GM23338 (cell line): ENCODE results near the gene SLC13A3. TPM values are rescaled to one million over a fixed set of nuclear protein-coding genes. Genes with fewer than 3 reads are reported as not detected.

Source experiments
- ATAC-seq: fragments of 200-7000 bp; cut with Tn5 transposase; 3 replicates; pipeline ENCODE4 v1.9.1; 2020
- DNase-seq: peaks from one replicate; pipeline ENCODE4 v3.0.0-alpha.2; 2015; ENCODE audit warnings: low spot score
- H2AFZ ChIP-seq: fragments of 200-600 bp; sonication (generic); 2 replicates; pipeline ENCODE4 v1.8.0; 2016; ENCODE audit warnings: antibody characterized with exemption, mild to moderate bottlenecking, moderate library complexity
- H3F3A ChIP-seq: fragments of 200-600 bp; sonication (generic); replicated peaks from 2 replicates; pipeline ENCODE4 v1.8.0; 2017; ENCODE audit warnings: antibody characterized with exemption, mixed run types, low read depth
- H3K27ac ChIP-seq: fragments of 200-600 bp; sonication (generic); 2 replicates; pipeline ENCODE4 v1.6.1; 2016; ENCODE audit warnings: low read depth
- H3K27me3 ChIP-seq: fragments of 200-600 bp; sonication (generic); 2 replicates; pipeline ENCODE4 v1.8.0; 2016; ENCODE audit warnings: mild to moderate bottlenecking, mixed run types, moderate library complexity; ENCODE audit not compliant: insufficient read depth
- H3K36me3 ChIP-seq: fragments of 200-600 bp; sonication (generic); 2 replicates; pipeline ENCODE4 v1.8.0; 2016; ENCODE audit warnings: mild to moderate bottlenecking; ENCODE audit not compliant: insufficient read depth
- H3K4me1 ChIP-seq: fragments of 200-600 bp; sonication (generic); 2 replicates; pipeline ENCODE4 v1.8.0; 2016; ENCODE audit warnings: mild to moderate bottlenecking, moderate library complexity; ENCODE audit not compliant: insufficient read depth
- H3K4me2 ChIP-seq: fragments of 200-600 bp; sonication (generic); 2 replicates; pipeline ENCODE4 v1.7.1; 2017; ENCODE audit warnings: mixed run types
- H3K4me3 ChIP-seq: fragments of 200-600 bp; sonication (generic); 2 replicates; pipeline ENCODE4 v1.6.1; 2016; ENCODE audit warnings: mixed run types
- H3K79me2 ChIP-seq: fragments of 200-600 bp; sonication (generic); replicated peaks from 2 replicates; pipeline ENCODE4 v1.8.0; 2017; ENCODE audit warnings: mild to moderate bottlenecking; ENCODE audit not compliant: insufficient read depth
- H3K9me2 ChIP-seq: fragments of 200-600 bp; sonication (generic); 2 replicates; pipeline ENCODE4 v1.8.0; 2017; ENCODE audit not compliant: insufficient read depth
- H4K20me1 ChIP-seq: fragments of 200-600 bp; sonication (generic); replicated peaks from 2 replicates; pipeline ENCODE4 v1.8.0; 2017; ENCODE audit warnings: mild to moderate bottlenecking; ENCODE audit not compliant: insufficient read depth
- H3K27ac Mint-ChIP-seq: 2 replicates; pipeline ENCODE4 v1.8.0; 2020; ENCODE audit warnings: inconsistent platforms, mild to moderate bottlenecking, moderate library complexity, mixed read lengths
- H3K27me3 Mint-ChIP-seq: 3 replicates; pipeline ENCODE4 v1.8.0; 2022; ENCODE audit warnings: low read depth, mild to moderate bottlenecking, moderate library complexity, mixed read lengths, inconsistent platforms; ENCODE audit not compliant: insufficient read depth, poor library complexity
- H3K36me3 Mint-ChIP-seq: 3 replicates; pipeline ENCODE4 v1.8.0; 2021; ENCODE audit warnings: low read depth, mild to moderate bottlenecking, inconsistent platforms, moderate library complexity, mixed read lengths
- H3K4me1 Mint-ChIP-seq: 3 replicates; pipeline ENCODE4 v1.8.0; 2020; ENCODE audit warnings: mild to moderate bottlenecking, inconsistent platforms, mixed read lengths
- H3K4me3 Mint-ChIP-seq: 3 replicates; pipeline ENCODE4 v1.8.0; 2021; ENCODE audit warnings: moderate library complexity, mild to moderate bottlenecking, inconsistent platforms, mixed read lengths
- H3K9me3 Mint-ChIP-seq: 3 replicates; pipeline ENCODE4 v1.8.0; 2020; ENCODE audit warnings: moderate library complexity, mild to moderate bottlenecking, inconsistent platforms, mixed read lengths
- CTCF ChIP-seq, 2 experiments: fragments of 200-600 bp in 1 of 2; sonication (generic) in 1 of 2; conservative IDR thresholded peaks; 2 replicates each; pipeline versions ENCODE4 v1.5.1 to v1.6.1; 2016 to 2017; ENCODE audit warnings: antibody characterized with exemption in 2 of 2, low read depth in 2 of 2, mild to moderate bottlenecking in 2 of 2, moderate library complexity in 1 of 2
- ETS1 ChIP-seq: IDR thresholded peaks from 2 replicates; pipeline ENCODE4 v1.6.1; 2016; ENCODE audit warnings: antibody characterized with exemption
- EZH2 ChIP-seq: fragments of 200-600 bp; sonication (generic); IDR thresholded peaks from one replicate; pipeline ENCODE4 v1.8.0; 2017; ENCODE audit warnings: antibody characterized with exemption, mild to moderate bottlenecking, low read depth; ENCODE audit not compliant: unreplicated experiment
- EZH2phosphoT487 ChIP-seq: fragments of 200-600 bp; sonication (generic); IDR thresholded peaks from one replicate; pipeline ENCODE4 v1.8.1; 2018; ENCODE audit warnings: antibody characterized with exemption; ENCODE audit not compliant: unreplicated experiment
- STAT1 ChIP-seq: IDR thresholded peaks from one replicate; pipeline ENCODE4 v1.6.1; 2016; ENCODE audit warnings: antibody characterized with exemption; ENCODE audit not compliant: unreplicated experiment
- ZNF331 ChIP-seq: fragments of 250-450 bp; sonication (Bioruptor Pico); IDR thresholded peaks from 2 replicates; pipeline ENCODE4 v1.5.0; 2020; ENCODE audit warnings: low read depth, mild to moderate bottlenecking, moderate library complexity
- polyA plus RNA-seq: library from polyadenylated mRNA; unstranded; fragments of >200 nt; fragmentation: Nextera tagmentation; extraction: Ambion mirVana; gene quantifications from 2 replicates; pipeline ENCODE4 v1.2.1, GENCODE V29; 2016
- total RNA-seq: library from RNA; depleted of rRNA; stranded (reverse); fragments of >200 nt; shearing (Covaris generic); gene quantifications from 2 replicates; pipeline ENCODE4 v1.2.3, GENCODE V29; 2014

The SLC13A3 gene
- total and polyA plus RNA-seq, 2 experiments from 2014 or later: 8.6 to 9.1 TPM

GRCh38 chr20:46673394-46674252 is 22.4 kb upstream of the SLC13A3 start:
- no peak overlapping the region for H3K27ac ChIP-seq
- DNase-seq: no peak
- no peak overlapping the region for H2AFZ ChIP-seq
- no peak overlapping the region; the same call in 2 of the 3 replicates for H3K4me3 Mint-ChIP-seq
- no peaks in the 10 kb centered on the region for H3K9me2 ChIP-seq
- peaks cover 23% of the 10 kb centered on the region for H3K4me1 Mint-ChIP-seq
- no peak overlapping the region for H3K4me3 ChIP-seq
- no peaks in the 10 kb centered on the region for H3F3A ChIP-seq
- no peaks in the 10 kb centered on the region; the same call in 1 of the 2 replicates for H3K79me2 ChIP-seq
- no peak overlapping the region for H3K27ac Mint-ChIP-seq
- H3K9me3 Mint-ChIP-seq: peaks cover 17% of the 10 kb centered on the region
- 0 out of 2 replicates have a peak, but pooled peaks cover 3% of the 10 kb centered on the region for H4K20me1 ChIP-seq
- H3K36me3 Mint-ChIP-seq: peaks cover 42% of the 10 kb centered on the region
- no peak for TF ChIP-seq EZH2
- H3K36me3 ChIP-seq: no peaks in the 10 kb centered on the region
- ATAC-seq: no peak
- H3K27me3 Mint-ChIP-seq: peaks cover 6% of the 10 kb centered on the region
- H3K27me3 ChIP-seq: no peaks in the 10 kb centered on the region
- H3K4me2 ChIP-seq: no peak overlapping the region; the same call in 1 of the 2 replicates
- peaks cover 7% of the 10 kb centered on the region for H3K4me1 ChIP-seq

GRCh38 chr20:46672543-46673148 is 21.4 kb upstream of the SLC13A3 start:
- no peak for DNase-seq
- H3K9me3 Mint-ChIP-seq: peaks cover 17% of the 10 kb centered on the region
- Histone ChIP-seq H3K27ac (no peak overlapping the region), H3F3A (no peaks in the 10 kb centered on the region), H3K9me2 (no peaks in the 10 kb centered on the region), H2AFZ (no peak overlapping the region), H3K27me3 (no peaks in the 10 kb centered on the region), H3K79me2 (no peaks in the 10 kb centered on the region; the same call in 1 of the 2 replicates), H4K20me1 (no peaks in the 10 kb centered on the region), H3K4me1 (peaks cover 7% of the 10 kb centered on the region), H3K4me3 (no peak overlapping the region), H3K36me3 (no peaks in the 10 kb centered on the region), H3K4me2 (no peak overlapping the region)
- no peak for ATAC-seq
- peaks cover 38% of the 10 kb centered on the region for H3K36me3 Mint-ChIP-seq
- H3K27me3 Mint-ChIP-seq: peaks cover 6% of the 10 kb centered on the region
- H3K4me3 Mint-ChIP-seq: no peak overlapping the region
- H3K27ac Mint-ChIP-seq: no peak overlapping the region
- peaks cover 23% of the 10 kb centered on the region for H3K4me1 Mint-ChIP-seq
- TF ChIP-seq ETS1 (no peak), EZH2phosphoT487 (no peak), STAT1 (no peak), ZNF331 (CRISPR knock-in tag) (peak; percentile 75), CTCF (conservative IDR thresholded peaks at IDR 0.05; ENCODE audit: low read depth in 2 of 2) (no peak)
